Mucosa of stomach (tissue), 1 donor: ENCODE measurements around the gene IFT20.
"Not testable (repeated sequence)": the region's sequence is repeated elsewhere in the genome, so short reads cannot be mapped to it uniquely, and the experiment has no call there.

Source experiments
- H3K27me3 ChIP-seq: one replicate; pipeline ENCODE4 v1.7.0; 2013; ENCODE audit warnings: mild to moderate bottlenecking, low read length; ENCODE audit not compliant: control insufficient read depth, insufficient read depth
- H3K36me3 ChIP-seq: one replicate; pipeline ENCODE4 v1.7.0; 2013; ENCODE audit warnings: low read length; ENCODE audit not compliant: control insufficient read depth, insufficient read depth
- H3K4me1 ChIP-seq: one replicate; pipeline ENCODE4 v1.7.0; 2013; ENCODE audit warnings: mild to moderate bottlenecking, low read length; ENCODE audit not compliant: control insufficient read depth, insufficient read depth
- H3K4me3 ChIP-seq: one replicate; pipeline ENCODE4 v1.7.0; 2013; ENCODE audit warnings: low read length
- H3K9ac ChIP-seq: one replicate; pipeline ENCODE4 v1.7.0; 2013; ENCODE audit warnings: mild to moderate bottlenecking, low read length, moderate library complexity
- H3K9me3 ChIP-seq: one replicate; pipeline ENCODE4 v1.7.0; 2013; ENCODE audit warnings: mild to moderate bottlenecking, low read length, moderate library complexity; ENCODE audit not compliant: control insufficient read depth
- donor health status: Pancreatic carcinoma.

Gene IFT20

DNA sequence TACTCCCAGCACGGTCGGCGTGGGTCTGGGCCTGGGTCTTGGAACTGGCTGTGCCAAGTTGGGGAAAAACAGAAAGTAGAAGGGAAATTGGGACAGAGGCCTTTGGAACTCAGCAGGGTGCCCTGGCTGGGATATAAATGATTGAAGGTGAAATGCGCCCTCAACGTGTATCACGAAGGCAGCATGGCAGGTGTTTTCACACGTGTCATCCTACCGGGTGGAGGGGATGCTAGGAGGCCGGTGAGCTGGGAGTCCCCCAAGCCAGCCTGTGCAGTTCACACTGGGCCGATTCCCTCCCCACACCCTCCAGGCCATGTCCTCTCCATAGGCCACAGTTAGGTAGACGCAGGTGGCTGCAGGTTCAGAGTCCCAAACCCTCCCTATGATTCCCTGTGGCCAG lies 6.2 kb upstream of the IFT20 start:
- Histone ChIP-seq H3K4me3 (no peak overlapping the region), H3K9me3 (no peaks in the 10 kb centered on the region), H3K4me1 (peaks cover 5% of the 10 kb centered on the region), H3K9ac (no peak overlapping the region), H3K36me3 (peaks cover 20% of the 10 kb centered on the region), H3K27me3 (no peaks in the 10 kb centered on the region)

DNA sequence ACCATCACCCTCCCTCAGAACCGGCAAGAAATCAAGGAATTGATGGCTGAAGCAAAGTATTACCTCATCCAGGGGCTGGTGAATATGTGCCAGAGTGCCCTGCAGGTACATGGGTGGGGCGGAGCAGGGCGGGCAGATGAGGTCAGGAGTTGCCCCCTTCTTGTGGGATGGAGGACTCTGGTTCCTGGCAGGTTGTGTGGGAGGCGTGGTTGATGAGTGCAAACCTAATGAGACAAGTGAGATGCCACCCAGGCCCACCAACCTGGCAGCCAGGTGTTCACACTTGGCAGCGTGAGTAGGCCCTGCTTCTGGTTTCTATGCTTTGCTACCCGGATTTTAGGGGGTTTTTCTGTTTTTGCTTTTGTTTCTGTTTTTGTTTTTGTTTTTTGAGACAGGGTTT lies 5.1 kb upstream of the IFT20 start:
- Histone ChIP-seq H3K4me1 (peaks cover 6% of the 10 kb centered on the region), H3K9ac (no peak overlapping the region), H3K36me3 (peaks cover 14% of the 10 kb centered on the region), H3K4me3 (no peak overlapping the region), H3K27me3 (no peaks in the 10 kb centered on the region), H3K9me3 (no peaks in the 10 kb centered on the region)

DNA sequence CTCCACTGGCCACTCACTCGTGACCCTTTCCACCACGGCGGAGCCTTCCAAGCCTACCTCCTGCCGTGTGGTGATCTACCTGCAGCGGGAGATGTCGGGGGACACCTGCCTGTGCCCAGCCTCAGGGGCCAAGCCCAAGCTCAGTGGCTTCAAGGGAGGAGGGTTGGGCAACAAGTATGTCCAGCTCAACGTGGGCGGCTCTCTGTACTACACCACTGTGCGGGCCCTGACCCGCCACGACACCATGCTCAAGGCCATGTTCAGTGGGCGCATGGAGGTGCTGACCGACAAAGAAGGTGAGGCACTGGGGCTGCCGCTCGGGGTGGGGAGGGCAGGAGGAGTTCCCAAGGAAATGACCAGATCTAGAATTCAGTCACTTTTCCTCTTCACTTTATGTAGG lies 4.2 kb upstream of the IFT20 start:
- Histone ChIP-seq H3K9me3 (no peaks in the 10 kb centered on the region), H3K36me3 (peaks cover 14% of the 10 kb centered on the region), H3K4me3 (no peak overlapping the region), H3K4me1 (peaks cover 9% of the 10 kb centered on the region), H3K9ac (no peak overlapping the region), H3K27me3 (no peaks in the 10 kb centered on the region)

DNA sequence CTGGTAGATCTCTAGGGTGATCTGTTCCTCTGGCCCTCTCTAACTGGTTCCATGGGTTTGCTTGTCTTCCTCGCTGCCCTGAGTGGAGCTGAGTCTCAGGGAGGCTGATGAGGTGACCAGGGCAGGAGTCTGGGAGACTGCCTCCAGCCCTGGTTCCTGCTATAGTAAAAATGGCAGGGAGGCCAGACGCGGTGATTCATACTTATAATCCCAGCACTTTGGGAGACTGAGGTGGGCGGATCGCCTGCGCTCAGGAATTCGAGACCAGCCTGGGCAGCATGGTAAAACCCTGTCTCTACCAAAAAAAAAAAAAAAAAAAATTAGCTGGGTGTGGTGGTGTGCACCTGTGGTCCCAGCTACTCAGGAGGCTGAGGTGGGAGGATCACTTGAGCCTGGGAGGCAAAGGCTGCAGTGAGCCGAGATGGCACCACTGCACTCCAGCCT lies 3.5 kb upstream of the IFT20 start:
- H3K27me3 ChIP-seq, H3K9me3 ChIP-seq, H3K4me3 ChIP-seq, H3K9ac ChIP-seq: not testable (repeated sequence)
- Histone ChIP-seq H3K36me3 (peaks cover 14% of the 10 kb centered on the region), H3K4me1 (peaks cover 16% of the 10 kb centered on the region)

DNA sequence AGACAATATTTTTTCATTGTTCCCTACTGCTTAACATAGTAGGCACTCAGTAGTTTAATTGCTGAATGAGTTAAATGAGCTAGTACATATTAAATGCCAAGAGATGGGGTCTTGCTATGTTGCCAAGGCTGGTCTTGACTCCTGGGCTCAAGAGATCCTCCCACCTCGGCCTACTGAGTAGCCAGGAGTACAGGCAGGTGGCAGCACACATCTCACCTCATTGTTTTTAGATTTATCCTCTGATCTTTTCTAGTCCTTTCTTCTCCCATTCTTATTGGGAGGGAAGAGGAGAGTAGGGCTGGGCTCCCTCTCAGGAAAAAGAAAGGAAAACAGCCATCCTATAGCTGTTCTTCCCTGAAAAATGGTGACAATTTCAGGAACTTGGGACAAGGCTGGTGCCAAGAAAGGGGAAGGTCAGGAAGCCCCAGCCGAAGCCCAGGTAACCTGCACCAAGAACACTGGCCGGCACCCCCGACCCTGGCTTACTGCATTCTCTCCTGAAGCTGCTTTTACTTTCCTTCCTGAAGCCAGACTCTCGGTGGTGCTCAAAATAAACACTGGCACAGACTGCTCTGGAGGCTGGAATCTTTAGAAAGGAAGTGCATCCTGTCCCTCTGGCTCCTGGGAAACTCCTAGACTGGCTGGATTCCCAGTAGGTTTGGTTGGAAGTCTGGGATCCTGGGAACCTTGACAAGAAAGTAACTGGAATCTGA lies 2.9 kb upstream of the IFT20 start:
- peaks cover 14% of the 10 kb centered on the region for H3K36me3 ChIP-seq
- no peak overlapping the region for H3K4me3 ChIP-seq
- no peaks in the 10 kb centered on the region for H3K9me3 ChIP-seq
- H3K27me3 ChIP-seq: no peaks in the 10 kb centered on the region
- H3K9ac ChIP-seq: no peak overlapping the region
- H3K4me1 ChIP-seq: peaks cover 19% of the 10 kb centered on the region

DNA sequence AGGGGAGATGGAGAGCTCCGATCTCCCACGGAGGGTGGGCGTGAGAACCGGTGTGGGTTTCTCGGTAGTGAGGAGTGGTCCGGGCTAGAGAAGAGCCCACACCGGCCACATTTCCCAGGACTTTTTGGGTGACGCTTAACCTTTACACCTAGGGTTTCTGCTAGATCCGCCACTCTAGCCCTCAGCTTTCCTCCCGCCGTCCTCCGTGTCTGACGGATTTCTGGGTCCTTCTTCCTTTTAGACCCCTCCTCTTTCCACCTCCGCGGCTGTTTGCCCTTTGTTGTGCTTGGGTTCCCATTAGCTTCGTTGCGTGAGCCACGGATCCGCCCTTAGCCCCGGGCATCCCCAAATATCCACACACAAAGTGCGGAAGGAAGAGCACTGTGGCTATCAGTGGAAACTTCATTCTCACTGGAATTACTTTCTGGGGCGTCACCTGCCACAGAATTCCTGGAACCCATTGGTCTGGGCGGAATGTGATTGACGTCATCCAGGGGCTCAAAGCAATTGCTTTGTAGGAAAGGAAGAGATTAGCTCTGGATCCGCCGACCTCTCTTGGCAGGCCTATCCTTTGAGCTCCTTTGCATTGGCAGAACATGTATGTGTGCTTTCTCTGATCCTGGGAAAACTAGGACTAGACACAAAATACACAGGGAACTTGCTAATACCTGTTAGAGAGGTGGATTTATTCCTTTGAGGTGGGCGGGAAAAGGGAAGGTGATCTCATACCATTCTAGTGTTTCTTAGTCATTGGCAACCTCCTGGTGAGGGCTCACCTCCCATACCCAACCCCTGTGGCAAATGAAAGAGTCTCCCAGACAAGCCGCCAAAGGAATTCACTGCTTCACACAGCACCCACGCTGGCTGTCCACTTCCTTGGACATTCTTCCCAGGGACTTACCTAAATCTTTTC lies 943 bp upstream of the IFT20 start:
- Histone ChIP-seq H3K36me3 (peaks cover 11% of the 10 kb centered on the region), H3K4me1 (peaks cover 19% of the 10 kb centered on the region), H3K9me3 (no peaks in the 10 kb centered on the region), H3K4me3 (peak overlapping the region; percentile 62), H3K9ac (peak overlapping the region; percentile 75), H3K27me3 (no peaks in the 10 kb centered on the region)

DNA sequence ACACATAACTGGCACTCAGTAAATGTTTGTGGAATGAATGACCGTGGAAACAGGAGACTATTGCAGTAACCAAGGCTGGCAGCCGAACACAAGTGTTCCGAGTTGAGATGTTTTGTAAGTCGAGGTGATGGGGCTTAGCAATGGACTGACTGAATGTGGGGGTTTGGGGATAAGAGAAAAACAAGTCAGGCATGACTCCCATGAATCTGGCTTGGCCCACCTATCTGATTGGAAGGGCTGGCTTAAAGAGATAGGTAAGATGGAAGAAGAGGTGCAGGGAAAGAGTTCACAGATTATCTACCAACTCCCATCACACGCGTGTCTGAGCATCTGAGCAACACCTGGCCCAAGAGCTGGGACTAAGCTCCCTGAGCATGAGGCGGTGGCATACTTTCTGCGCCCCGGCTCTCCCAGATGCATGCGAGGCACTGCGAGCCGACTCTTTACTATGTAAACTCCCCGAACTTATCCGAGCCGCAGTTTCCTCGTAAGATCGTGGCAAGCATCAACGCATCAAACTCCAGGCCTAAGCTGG lies 539 bp downstream of the IFT20 start:
- Histone ChIP-seq H3K4me1 (peaks cover 19% of the 10 kb centered on the region), H3K4me3 (peak overlapping the region; percentile 86), H3K9me3 (no peaks in the 10 kb centered on the region), H3K27me3 (no peaks in the 10 kb centered on the region), H3K9ac (peak overlapping the region; percentile 75), H3K36me3 (peaks cover 13% of the 10 kb centered on the region)

DNA sequence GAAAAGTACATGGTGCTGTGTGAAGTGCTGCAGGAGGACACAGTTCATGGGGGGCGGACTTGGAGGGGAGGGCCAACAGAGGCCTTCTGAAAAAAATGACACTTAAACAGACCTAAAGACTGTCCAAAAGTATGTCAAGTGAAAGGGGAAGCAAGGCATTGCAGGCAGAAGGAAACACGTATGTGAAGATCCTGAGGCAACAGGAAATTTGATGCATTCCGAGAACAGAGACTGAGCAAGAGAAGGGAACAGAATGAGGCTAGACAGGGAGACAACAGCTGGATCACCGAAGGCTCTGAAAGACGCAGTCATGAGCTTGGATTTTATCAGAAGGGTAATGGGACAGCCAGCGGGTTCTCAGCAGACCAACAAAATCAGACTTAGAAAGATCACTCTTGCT lies 1.1 kb downstream of the IFT20 start:
- peak overlapping the region; percentile 86 for H3K4me3 ChIP-seq
- H3K27me3 ChIP-seq: no peaks in the 10 kb centered on the region
- no peaks in the 10 kb centered on the region for H3K9me3 ChIP-seq
- H3K4me1 ChIP-seq: peaks cover 19% of the 10 kb centered on the region
- peak overlapping the region; percentile 75 for H3K9ac ChIP-seq
- peaks cover 13% of the 10 kb centered on the region for H3K36me3 ChIP-seq

DNA sequence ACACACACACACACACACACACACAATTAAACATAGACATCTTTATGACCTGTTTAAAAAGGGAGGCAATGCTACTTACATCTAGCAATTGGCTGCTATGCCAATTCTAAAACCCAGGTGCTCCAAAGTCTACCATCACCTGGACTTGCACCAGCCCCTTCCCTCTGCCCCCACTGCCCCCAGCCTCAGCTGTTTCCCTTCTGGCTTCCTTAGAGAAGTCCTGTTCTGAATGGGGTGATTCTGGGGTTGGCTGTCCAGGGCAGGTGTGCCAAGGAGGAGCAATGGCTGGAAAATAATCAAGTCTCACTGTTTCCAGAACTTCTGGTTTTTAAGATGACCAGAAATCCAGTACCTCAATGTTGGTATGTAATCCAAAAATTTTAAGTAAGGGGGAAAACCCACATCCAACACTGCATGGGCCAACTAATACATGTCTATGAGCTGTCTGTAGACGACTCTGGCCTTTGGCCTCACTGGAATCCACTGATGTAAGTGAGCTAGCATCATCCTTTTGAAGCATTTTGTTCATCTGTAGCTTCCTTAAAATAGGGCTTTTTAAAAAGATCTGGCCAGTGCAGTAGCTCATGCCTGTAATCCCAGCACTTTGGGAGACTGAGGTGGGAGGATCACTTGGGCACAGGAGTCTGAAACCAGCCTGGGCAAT lies 2.1 kb downstream of the IFT20 start:
- no peak overlapping the region for H3K9ac ChIP-seq
- H3K4me3 ChIP-seq: no peak overlapping the region
- H3K27me3 ChIP-seq: no peaks in the 10 kb centered on the region
- H3K9me3 ChIP-seq: no peaks in the 10 kb centered on the region
- peaks cover 16% of the 10 kb centered on the region for H3K36me3 ChIP-seq
- H3K4me1 ChIP-seq: peaks cover 19% of the 10 kb centered on the region

DNA sequence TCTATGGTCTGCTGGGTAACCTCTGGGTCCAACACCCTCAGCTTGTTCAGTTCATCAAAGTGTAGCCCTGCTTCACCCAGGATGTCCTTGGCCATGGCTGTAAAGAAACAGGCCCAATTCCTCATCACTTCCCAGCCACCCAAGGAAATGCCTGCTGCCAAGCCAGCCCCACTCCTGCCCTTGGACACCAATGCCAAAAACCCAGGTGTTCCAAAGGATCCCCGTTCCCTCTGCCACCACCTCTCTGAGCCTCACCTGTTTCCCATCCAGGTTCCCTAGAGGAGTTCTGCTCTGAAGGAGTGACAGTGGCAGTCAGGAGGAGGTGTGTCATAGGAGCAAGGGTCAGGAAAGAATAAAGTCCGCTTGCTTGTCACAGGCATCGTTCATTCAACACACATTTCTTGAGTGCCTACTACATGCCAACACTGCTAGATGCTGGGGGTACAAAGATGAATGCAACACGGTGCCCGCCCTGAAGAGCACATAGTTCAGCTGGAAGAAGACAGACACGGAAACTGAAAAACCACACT lies 3.3 kb downstream of the IFT20 start:
- Histone ChIP-seq H3K27me3 (no peaks in the 10 kb centered on the region), H3K9me3 (no peaks in the 10 kb centered on the region), H3K4me1 (peaks cover 18% of the 10 kb centered on the region), H3K9ac (no peak overlapping the region), H3K36me3 (peaks cover 17% of the 10 kb centered on the region), H3K4me3 (no peak overlapping the region)

DNA sequence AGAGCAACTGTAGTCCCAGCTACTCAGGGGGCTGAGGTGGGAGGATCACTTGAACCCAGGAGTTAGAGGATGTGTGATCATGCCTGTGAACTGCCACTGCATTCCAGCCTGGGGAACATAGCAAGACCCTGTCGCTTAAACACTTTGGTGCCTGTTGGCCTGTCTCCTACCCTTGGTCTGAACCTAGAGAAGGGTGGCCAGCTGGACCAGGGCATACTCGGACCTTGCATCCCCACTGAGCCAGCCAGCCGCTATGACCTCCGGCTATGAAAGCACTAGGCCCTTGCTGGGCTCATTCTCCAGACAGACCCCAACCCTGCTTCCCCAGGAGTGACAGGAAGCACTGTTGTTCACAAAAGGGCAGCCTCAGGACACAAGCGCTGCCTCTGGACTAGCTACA lies 4.6 kb downstream of the IFT20 start:
- H3K4me1 ChIP-seq: peaks cover 23% of the 10 kb centered on the region
- H3K27me3 ChIP-seq: no peaks in the 10 kb centered on the region
- no peak overlapping the region for H3K4me3 ChIP-seq
- H3K9me3 ChIP-seq: no peaks in the 10 kb centered on the region
- peaks cover 17% of the 10 kb centered on the region for H3K36me3 ChIP-seq
- H3K9ac ChIP-seq: no peak overlapping the region
